HUES64 (cell line): ENCODE measurements around the gene ORC4.

Experiments used
- H3K27ac ChIP-seq: 2 replicates; pipeline ENCODE4 v1.7.0; 2013; ENCODE audit warnings: low read depth, low read length, inconsistent platforms
- H3K27me3 ChIP-seq: 2 replicates; pipeline ENCODE4 v1.6.1; 2013; ENCODE audit warnings: mild to moderate bottlenecking, low read length; ENCODE audit not compliant: insufficient read depth
- H3K36me3 ChIP-seq: 2 replicates; pipeline ENCODE4 v1.6.1; 2013; ENCODE audit warnings: mild to moderate bottlenecking, low read length; ENCODE audit not compliant: insufficient read depth
- H3K4me1 ChIP-seq: 2 replicates; pipeline ENCODE4 v1.6.1; 2013; ENCODE audit warnings: mild to moderate bottlenecking, low read length, moderate library complexity; ENCODE audit not compliant: insufficient read depth
- H3K4me3 ChIP-seq: 2 replicates; pipeline ENCODE4 v1.5.1; 2013; ENCODE audit warnings: mild to moderate bottlenecking, low read length, moderate library complexity
- H3K9ac ChIP-seq: 2 replicates; pipeline ENCODE4 v1.6.1; 2013; ENCODE audit warnings: mild to moderate bottlenecking, low read depth, low read length
- H3K9me3 ChIP-seq: 2 replicates; pipeline ENCODE4 v1.6.1; 2013; ENCODE audit warnings: low read depth, low read length; ENCODE audit not compliant: insufficient read depth
- WGBS: fragments of 150-250, 120-280 bp; methylation state at CpG from one replicate; pipeline ENCODE4 v1.1.7; 2013; ENCODE audit warnings: missing lambda C conversion rate; 5-methylcytosine and 5-hydroxymethylcytosine counted together

ORC4 gene

GRCh38 chr2:147904051-147904450, 116.5 kb downstream of the ORC4 start:
- peaks cover 8% of the 10 kb centered on the region for H3K36me3 ChIP-seq
- 97% methylated on average over 4 of the region's 4 CpGs for WGBS
- H3K27me3 ChIP-seq = no peaks in the 10 kb centered on the region
- H3K9me3 ChIP-seq = no peaks in the 10 kb centered on the region
- H3K4me1 ChIP-seq = no peaks in the 10 kb centered on the region
- no peak overlapping the region for H3K27ac ChIP-seq
- H3K9ac ChIP-seq = no peak overlapping the region
- H3K4me3 ChIP-seq = no peak overlapping the region

- WGBS = 40% methylated on average over 1 of the region's 3 CpGs
- no peak overlapping the region for H3K9ac ChIP-seq
Measured at GRCh38 chr2:147888680-147889079, 131.9 kb downstream of the ORC4 start.

GRCh38 chr2:147886136-147886535, 134.4 kb downstream of the ORC4 start:
- WGBS = 100% methylated on average over 1 of the region's 2 CpGs
- H3K4me1 ChIP-seq = peaks cover 20% of the 10 kb centered on the region
- H3K27ac ChIP-seq = no peak overlapping the region
- H3K27me3 ChIP-seq = no peaks in the 10 kb centered on the region
- H3K36me3 ChIP-seq = no peaks in the 10 kb centered on the region
- H3K4me3 ChIP-seq = no peak overlapping the region
- H3K9me3 ChIP-seq = no peaks in the 10 kb centered on the region
- no peak overlapping the region for H3K9ac ChIP-seq

More at GRCh38 chr2:147888680-147889079, 131.9 kb downstream of the ORC4 start:
- H3K4me1 ChIP-seq = peaks cover 17% of the 10 kb centered on the region; the same call in 1 of the 2 replicates
- H3K27me3 ChIP-seq = no peaks in the 10 kb centered on the region
- no peaks in the 10 kb centered on the region for H3K9me3 ChIP-seq
- no peak overlapping the region for H3K4me3 ChIP-seq
- H3K36me3 ChIP-seq = no peaks in the 10 kb centered on the region
- H3K27ac ChIP-seq = no peak overlapping the region

GRCh38 chr2:147884830-147885229, 135.7 kb downstream of the ORC4 start:
- Histone ChIP-seq H3K9ac (no peak overlapping the region), H3K27ac (no peak overlapping the region), H3K4me1 (peaks cover 21% of the 10 kb centered on the region), H3K36me3 (no peaks in the 10 kb centered on the region), H3K27me3 (no peaks in the 10 kb centered on the region), H3K9me3 (no peaks in the 10 kb centered on the region), H3K4me3 (no peak overlapping the region)

- no peak overlapping the region for H3K9ac ChIP-seq
- H3K9me3 ChIP-seq = no peaks in the 10 kb centered on the region
- H3K27me3 ChIP-seq = no peaks in the 10 kb centered on the region
- H3K36me3 ChIP-seq = no peaks in the 10 kb centered on the region
- H3K4me3 ChIP-seq = no peak overlapping the region
- peaks cover 20% of the 10 kb centered on the region for H3K4me1 ChIP-seq
- no peak overlapping the region for H3K27ac ChIP-seq
Measured at GRCh38 chr2:147882631-147883030, 137.9 kb downstream of the ORC4 start.
